ENCODE data around the gene FSD1.
"Not testable (repeated sequence)": the region's sequence is repeated elsewhere in the genome, so short reads cannot be mapped to it uniquely, and the experiment has no call there.

Gene FSD1

DNA sequence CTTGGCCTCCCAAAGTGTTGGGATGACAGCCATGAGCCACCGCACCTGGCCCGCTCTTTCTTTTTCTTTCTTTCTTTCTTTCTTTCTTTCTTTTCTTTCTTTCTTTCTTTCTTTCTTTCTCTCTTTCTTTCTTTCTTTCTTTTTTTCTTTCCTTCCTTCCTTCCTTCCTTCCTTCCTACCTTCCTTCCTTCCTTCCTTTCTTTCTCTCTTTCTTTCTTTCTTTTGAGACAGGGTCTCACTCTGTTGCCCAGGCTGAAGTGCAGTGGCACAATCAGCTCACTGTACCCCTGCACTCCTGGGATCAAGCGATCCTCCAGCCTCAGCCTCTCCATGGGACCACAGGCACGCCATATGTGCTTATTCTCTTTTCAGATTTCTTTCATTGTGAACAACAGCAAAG is 18.3 kb upstream of the FSD1 start:
- not testable (repeated sequence) for DNase-seq

DNA sequence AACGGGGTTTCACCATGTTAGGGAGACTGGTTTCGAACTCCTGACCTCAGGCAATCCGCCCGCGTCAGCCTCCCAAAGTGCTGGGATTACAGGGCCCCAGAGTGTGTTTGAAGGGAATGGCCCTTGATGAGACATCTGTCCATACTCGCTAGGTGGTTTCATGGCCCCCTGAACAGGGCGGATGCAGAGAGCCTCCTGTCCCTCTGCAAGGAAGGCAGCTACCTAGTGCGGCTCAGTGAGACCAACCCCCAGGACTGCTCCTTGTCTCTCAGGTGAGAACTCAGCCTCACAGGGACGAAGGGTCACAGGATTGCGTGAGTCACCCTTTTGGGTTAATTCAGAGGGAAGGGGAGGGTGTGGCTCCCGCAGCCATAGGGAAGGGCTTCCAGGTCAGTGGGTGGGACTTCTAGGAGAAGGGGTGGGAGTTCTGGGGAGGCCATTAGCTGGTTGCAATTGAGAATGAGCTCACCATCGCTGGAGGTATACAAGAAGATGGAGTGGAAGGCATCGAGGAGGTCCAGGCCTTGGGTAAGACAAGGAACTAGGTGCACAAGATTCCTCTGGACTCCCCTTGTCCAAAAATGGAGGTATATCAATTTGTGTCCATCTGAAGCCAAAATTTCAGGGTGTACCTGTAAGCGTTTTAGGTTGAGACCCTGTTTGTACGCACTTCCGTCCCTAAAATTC is 16.2 kb upstream of the FSD1 start:
- DNase-seq = no peak

DNA sequence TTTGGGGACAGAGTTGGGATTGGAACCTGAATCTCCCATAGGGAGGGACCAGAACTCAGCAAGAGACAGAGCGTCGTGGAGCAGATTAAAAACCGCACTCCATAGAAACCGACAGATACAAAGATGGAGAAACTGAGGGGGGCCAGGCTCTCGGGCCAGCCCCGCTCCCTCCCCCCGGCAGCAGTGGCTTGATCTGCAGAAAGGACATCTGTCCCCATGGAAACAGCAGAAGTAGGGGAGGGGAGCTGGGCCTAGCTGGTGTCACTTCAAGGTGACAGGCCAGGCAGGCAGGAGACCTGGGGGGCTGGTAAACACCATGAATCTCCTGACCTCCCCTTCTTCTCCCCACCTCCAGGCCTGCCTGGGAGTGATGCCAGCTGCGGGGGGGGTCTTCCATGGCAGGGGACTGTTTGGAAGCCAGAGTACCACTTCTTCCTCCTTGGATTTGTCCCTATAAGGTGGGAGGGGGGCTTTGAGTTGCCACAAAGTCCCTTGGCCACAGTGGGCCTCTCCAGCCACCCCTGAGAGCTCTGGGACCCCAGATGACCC is 13.1 kb upstream of the FSD1 start:
- peak; percentile 18 for DNase-seq

DNA sequence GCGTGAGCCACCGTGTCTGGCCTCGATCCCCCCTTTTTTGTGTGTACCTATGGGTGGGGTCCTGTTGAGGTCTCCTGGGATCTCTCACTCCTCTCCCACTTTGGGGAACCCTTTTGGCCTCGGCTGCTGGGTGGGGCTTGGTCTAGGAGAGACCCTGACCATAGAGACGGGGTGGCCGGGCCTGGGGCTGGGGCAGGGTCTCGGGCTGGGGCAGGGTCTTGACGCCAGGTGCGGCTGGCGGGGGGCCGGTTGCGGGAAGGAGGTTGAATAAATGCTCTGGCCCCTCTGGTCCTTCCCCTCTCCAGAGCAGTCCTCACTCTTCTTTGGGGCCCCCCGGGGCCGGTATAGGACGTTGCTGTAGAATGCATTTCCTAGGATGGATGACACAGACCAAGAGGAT is 11.9 kb upstream of the FSD1 start:
- DNase-seq = no peak

DNA sequence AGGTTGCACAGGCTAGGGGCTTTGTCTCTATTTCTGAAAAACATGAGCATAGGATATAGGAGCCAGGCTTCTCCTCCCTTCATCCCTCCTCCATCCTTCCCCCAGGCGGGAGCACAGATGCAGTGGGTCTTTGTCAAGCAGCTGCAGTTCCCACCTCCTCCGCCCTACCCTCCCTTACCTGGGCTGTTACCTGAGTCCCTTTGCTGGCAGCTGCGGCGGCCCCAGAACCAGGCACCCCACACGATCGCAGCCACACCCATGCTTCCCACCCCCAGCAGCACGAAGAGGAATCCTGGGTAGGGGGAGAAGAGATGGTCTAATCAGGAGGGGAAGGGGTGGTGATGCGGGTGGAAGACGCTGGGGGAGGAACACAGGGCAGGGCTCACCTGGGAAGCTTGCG is 10.0 kb upstream of the FSD1 start:
- DNase-seq = no peak

DNA sequence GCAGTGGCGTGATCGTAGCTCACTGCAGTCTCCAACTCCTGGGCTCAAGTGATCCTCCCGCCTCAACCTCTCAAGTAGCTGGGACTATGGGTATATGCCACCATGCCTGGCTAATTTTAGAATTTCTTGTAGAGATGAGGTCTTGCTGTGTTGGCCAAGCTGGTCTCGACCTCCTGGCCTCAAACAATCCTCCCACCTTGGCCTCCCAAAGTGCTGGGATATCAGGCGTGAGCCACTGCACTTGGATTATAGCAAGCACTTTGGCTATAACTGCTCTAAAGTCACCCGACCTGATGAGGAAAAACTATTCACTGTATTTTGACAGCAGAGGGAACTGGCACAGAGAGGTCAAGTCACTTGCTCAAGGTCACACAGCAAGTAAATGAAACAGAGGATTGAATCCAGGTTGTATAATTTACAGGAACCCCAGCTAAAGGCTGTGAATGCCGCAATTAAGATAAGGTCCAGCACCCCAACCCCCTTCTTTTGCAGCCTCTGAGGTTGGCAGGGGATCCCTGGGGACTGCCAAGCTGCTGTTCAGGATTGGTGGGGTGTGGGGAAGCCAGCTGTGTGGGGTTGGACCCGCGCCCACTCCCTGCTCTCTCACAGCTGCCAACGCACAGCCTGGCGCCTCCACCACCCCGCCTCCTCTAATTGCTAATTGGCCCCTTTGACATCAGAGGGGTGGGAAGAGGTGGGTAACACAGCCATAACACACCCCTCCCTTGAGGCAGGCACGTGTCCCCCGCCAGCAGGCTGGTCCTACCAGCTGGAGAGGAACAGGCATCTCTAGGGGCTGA is 8.2 kb upstream of the FSD1 start:
- peak; percentile 92 for DNase-seq

DNA sequence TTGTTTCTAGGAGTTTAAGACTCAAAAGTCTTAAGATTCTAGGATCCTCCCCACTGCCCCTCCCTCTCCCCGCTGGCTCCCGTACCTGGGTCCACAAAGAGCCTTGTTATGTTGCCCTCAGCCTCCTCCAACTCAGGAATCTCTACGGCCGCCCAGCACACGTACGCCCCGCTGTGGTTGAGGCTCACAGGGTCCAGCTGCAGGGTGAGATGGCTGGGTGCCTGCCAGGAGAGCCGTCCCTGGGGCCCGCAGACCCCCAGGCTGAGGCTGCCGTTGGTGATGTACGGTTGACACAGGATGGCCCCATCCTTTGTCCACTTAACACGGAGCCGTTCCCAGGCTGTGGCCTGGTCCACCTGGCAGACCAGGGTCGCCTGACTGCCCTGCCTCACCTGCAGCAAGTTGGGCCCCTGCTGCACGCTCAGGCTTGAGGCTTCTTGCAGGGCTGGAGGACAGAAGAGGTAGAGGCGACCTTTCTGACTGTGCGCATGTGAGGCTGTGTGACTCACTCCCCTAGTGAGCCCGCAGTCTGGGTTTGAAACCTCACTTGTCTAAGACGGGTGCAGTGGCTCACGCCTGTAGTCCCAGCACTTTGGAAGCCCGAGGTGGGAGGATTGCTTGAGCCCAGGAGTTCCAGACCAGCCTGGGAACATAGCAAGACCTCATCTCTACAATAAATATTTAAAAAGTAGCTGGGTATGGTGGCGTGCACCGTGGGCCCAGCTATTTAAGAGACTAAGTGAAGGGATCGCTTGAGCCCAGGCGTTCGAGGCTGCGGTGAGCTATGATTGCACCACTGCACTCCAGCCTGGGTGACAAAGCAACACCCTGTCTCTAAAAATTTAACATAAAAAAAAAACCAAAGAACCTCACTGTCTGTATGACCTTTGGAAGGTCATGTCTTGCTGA is 6.2 kb upstream of the FSD1 start:
- DNase-seq = no peak

DNA sequence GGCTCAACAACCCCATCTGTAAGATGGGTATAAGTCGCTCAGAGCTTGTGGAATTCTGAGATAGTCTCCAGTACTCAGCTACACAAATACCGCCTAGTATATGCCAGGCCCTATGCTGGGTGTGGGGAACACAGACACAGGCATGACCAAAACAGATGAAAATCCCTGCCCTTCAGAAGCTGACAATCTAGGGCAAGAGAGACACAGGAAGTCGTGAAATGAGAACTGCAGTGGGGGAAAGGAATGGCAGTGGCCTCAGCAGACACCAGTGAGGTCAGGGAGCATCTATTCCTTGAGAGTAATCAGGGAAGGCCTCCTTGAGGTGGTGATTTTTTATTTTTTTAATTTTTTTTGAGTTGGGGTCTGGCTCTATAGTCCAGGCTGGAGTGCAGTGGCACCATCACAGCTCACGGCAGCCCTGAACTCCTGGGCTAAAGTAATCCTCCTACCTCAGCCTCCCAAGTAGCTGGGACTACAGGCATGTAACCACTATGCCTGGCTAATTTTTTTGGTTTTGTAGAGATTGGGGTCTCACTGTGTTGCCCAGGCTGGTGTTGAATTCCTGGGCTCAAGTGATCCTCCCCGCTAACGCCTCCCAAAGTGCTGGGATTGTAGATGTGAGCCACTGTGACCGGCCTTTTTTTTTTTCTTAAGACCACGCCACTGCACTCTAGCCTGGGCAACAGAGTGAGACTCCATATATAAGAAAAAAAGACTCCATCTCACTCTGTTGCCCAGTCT is 5.4 kb upstream of the FSD1 start:
- DNase-seq = no peak

DNA sequence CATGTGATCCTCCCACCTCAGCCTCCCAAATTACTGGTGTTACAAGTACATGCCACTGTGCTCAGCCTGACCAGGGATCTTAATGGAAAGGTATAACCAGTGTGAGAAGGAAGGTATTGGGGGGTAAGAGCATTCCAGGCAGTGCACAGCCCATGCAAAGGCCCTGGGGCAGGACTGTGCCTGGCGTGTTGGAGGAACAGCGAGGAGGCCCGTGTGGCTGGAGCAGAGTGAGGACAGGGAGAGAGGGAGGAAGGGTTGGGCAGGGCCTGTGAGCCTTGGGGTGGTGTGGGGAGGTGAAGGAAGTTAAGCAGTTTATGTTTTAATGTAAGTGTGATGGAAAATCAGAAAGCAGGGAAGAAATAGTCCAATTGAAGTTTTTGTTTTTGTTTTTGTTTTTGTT is 3.8 kb upstream of the FSD1 start:
- no peak for DNase-seq

DNA sequence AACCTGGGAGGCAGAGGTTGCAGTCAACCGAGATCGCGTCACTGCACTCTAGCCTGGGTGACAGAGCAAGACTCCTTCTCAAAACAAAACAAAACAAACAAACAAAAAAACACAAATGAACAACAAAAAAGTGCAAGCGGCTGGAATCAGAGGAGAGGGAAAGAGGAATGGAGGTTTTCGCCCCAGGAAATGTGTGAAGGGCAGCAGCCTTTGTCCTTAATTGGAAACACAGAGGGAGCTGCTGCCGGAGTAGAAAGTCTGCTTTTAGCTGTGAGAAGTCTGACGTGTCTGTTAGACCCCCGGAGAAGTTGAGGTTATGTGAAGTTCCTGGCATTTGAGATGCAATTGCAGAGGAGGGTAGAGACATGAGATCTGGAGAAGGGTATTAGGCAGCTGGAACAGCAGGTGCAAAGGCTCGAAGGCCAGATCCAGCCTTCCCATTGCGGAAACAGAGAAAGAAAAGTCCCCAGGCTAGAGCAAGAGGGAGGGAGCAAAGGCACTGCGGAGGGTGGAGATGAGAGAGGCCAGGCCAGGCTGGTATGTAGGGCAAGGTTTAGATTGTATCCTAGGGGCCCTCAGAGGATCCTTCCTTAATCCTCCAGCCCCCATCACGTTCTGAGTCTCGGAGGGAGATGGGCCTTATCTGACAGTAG is 2.7 kb upstream of the FSD1 start:
- DNase-seq = peak; percentile 29

DNA sequence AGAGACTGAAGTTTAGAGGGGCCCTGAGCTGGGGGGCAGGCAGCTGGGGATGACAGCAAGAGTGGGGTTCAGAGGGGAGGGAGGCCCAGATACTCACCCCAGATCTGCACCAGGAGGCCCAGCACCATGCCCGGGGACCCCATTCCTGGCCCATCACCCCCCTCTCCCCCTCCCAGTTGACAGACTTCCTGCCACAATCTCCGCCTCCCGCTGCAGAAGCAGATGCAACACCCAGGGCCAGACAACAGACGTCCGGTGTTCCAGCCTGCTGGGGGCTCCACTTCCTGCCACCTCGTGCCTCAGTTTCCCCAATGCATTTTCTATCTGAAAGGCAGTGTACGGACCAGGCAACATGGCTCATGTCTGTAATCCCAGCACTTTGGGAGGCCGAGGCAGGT is 2.2 kb upstream of the FSD1 start, which contains the start of gene TMIGD2:
Gene TMIGD2, minus strand, starts transcription at position 147 of the 398 bp plus-strand sequence. Its CDS starts 4 bp downstream, at position 143.
- DNase-seq = no peak

DNA sequence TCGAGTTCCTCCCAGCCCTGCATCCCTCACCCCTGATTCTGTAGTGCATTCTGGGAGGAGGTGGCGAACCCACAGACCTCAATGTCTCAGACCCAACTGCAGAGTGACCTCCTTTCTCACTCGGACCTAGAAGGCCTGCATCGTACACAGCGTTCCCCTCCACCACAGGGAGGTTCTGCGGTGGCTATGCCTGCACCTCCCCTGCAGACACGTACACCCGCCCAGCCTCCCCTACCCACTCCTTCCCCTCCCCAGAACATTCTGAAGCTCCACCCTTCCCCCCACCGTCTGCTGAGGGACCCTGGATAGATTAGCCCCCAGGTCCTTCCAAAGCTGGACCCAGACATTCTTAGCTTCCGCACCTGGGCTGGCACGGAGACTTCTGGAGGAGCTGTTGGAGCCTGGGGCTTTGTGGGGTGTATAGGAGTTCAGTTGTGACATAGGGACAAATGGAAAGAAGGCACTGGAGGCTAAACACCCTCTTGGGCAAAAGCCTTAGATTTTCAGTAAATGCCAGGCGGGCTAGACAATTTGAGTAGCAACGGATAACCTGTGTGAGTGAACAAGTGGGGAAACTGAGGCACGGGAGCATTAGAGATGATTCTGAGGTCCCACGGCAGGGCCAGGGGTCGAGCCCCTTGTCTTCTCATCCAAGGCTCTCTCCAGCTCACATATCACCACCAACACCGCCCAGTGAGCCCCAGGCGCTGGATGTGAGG is 420 bp upstream of the FSD1 start:
- DNase-seq = no peak

DNA sequence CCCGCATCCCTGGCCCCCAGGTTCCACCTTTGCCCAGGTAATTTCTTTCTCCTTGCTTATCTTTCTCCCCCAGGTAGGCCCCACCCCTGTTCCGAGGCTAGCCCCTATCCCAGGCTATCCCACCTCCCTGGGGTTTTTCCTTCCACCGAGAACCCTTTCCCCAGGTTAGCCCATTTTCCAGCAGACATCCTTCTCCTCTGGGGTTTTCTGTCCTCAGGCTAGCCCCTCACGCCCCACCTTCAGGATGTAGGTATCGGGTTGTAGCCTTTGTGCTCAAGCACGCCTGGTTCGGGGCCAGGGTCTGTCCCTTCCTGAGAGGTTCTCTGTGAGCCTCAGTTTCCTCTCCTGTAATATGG is 837 bp downstream of the FSD1 start:
- DNase-seq = no peak

DNA sequence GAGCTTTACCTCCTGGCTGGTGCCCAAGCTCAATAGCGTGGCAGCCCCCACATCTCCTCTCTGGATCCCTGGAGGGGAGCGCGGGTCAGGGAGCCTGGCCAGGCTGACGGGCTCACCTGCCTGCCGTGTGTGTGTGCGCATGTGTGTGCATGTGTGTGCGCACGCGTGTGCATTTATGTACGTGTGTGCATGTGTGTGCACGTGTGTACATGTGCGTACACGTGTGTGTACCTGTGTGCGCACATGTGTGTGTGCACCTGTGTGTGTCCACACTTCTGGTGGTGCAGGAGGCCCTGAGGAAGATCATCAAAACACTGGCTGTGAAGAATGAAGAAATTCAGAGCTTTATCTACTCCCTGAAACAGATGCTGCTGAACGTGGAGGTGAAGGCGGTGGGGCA is 1.3 kb downstream of the FSD1 start:
- DNase-seq = no peak

DNA sequence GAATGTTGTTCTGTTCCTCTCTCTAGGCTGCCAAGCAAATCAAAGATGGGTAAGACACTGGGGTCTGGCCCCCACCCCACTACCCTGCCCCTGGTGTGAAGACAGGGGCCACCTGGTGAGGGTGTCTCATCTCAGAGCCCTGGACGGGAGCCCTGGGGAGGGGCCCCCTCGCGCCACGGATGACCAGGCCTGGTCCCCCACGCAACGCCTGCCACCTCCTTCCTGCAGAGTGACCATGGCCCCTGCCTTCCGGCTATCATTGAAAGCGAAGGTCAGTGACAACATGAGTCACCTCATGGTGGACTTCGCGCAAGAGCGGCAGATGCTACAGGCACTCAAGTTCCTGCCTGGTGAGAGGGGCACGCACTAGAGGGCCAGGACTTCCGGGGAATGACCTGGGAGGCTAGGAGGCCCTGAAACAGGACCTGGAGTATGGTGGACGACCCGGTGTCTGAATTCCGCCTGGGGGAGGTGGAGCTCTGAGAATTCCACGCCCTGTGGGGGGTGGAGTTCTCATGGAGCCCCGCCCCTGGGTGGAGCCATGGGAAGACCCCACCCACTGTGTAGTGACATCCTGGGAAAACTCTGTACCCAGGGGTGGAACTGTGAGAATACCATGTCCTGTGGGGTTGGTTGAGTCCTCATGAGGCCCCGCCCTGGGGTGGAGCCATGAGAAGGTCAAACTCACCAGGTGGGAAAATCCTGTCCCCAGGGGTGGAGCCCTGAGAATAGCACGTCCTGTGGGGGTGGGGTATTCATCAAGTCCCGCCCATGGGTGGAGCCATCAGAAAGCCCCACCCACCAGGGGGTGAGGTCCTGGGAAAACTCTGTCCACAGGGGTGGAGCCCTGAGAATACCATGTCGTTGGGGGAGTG is 6.1 kb downstream of the FSD1 start:
- peak; percentile 31 for DNase-seq

DNA sequence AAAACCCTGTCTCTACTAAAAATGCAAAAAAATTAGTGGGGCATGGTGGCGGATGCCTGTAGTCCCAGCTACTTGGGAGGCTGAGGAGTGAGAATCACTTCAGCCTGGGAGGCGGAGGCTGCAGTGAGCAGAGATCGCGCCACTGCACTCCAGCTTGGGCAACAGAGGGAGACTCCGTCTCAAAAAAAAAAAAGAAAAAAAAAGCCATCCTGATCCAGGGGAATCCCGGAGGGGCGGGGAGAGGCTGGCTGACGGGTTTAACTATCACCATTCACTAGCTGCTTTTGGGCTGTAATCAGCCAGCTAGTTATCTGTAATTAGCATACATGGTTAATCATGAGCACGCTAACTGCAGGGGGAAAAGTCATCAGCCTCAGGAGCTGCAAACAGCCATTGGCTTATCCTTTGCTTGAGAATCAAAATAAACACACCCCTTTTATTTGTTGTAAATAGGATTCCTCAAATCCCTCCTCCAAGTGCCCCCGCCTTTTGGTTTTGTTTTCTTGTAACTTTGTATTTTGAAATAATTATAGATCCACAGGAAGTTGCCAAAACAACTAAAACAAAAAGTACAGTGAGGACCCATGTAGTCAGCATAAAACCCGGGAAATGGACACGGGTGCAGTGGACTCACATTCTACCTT is 9.6 kb downstream of the FSD1 start:
- no peak for DNase-seq

DNA sequence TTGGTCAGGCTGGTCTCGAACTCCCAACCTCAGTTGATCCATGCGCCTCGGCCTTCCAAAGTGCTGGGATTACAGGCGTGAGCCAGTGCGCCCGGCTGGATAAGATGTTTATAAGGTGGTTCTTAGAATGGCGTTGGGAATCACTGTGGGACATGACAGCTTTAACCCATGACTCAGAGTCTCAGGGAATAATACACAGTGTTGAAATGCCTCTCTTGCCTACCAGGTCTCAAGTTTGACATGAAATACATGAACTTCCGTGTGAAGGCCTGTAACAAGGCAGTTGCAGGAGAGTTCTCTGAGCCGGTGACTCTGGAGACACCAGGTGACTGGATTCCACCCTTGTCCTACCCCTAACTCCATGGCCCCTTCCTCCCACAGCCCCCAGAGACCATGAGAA is 12.6 kb downstream of the FSD1 start:
- no peak for DNase-seq

DNA sequence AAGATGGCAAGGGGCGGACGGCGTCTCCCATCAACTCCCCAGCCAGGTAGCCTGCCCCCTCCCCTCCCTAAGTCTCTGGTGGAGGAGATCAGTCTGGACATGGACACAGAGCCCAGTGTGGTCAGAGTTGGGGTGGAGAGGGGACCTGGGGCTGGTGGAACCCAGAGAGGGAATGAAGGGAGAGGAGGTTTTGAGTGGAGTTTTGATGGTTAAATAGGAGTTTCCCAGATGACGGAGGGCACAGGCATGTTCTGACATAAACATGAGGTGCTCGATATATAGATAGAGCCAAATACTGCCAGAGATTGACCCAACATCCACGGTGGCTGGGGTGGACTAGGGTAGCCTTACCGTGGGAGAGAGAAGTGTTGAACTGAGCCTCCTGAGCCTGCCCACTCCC is 14.1 kb downstream of the FSD1 start:
- no peak for DNase-seq

DNA sequence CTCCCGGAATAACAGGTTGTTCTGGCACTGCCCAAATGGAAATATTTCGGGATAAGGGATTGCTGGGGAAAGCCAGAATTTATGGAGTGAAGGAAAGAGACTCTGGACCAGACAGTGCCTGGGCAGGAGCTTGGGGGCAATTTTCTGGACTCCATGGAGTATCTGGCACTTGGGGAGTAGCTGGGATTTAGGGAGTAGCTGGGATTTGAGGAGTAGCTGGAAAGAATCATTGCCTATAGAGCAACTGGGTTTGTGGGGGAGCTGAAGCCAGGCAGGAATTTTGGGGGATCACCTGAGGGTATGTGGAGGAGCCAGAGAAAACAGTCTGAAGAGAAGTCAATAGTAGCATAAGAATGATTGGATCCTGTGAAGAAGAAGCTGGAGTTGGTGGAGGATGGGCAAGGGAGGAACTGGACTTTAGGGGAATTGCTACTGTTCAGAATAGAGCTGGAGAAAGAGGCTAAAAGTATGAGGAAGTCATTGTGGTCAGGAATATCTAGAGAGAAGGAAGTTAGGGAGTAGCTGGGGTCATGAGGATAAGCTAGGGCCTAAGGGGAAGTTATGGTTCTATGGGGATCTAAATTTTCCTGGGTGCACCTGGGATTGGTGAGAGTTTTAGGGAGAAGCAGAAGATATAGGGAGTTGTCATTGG is 14.8 kb downstream of the FSD1 start:
- no peak for DNase-seq

Measured in NCI-H82 (cell line).